Mucosa of stomach (tissue), 1 donor: ENCODE results near the gene NBPF19.
"Not testable (repeated sequence)": the region's sequence is repeated elsewhere in the genome, so short reads cannot be mapped to it uniquely, and the experiment has no call there.

Experiments
- H3K27me3 ChIP-seq: one replicate; pipeline ENCODE4 v1.7.0; 2013; ENCODE audit warnings: mild to moderate bottlenecking, low read length; ENCODE audit not compliant: control insufficient read depth, insufficient read depth
- H3K36me3 ChIP-seq: one replicate; pipeline ENCODE4 v1.7.0; 2013; ENCODE audit warnings: low read length; ENCODE audit not compliant: control insufficient read depth, insufficient read depth
- H3K4me1 ChIP-seq: one replicate; pipeline ENCODE4 v1.7.0; 2013; ENCODE audit warnings: mild to moderate bottlenecking, low read length; ENCODE audit not compliant: control insufficient read depth, insufficient read depth
- H3K4me3 ChIP-seq: one replicate; pipeline ENCODE4 v1.7.0; 2013; ENCODE audit warnings: low read length
- H3K9ac ChIP-seq: one replicate; pipeline ENCODE4 v1.7.0; 2013; ENCODE audit warnings: mild to moderate bottlenecking, low read length, moderate library complexity
- H3K9me3 ChIP-seq: one replicate; pipeline ENCODE4 v1.7.0; 2013; ENCODE audit warnings: mild to moderate bottlenecking, low read length, moderate library complexity; ENCODE audit not compliant: control insufficient read depth
- donor health status: Pancreatic carcinoma.

Gene NBPF19

GRCh38 chr1:149474745-149475144 lies at the start of gene NBPF19:
Gene NBPF19 (plus strand): TSS chr1:149475045. CDS start chr1:149475933, 888 bp downstream.
- not testable (repeated sequence) for H3K4me3 ChIP-seq, H3K9ac ChIP-seq, H3K36me3 ChIP-seq, H3K9me3 ChIP-seq, H3K4me1 ChIP-seq, H3K27me3 ChIP-seq

GRCh38 chr1:149428317-149428716 lies 46.5 kb upstream of the NBPF19 start:
- H3K4me3 ChIP-seq, H3K9me3 ChIP-seq, H3K4me1 ChIP-seq, H3K36me3 ChIP-seq, H3K9ac ChIP-seq, H3K27me3 ChIP-seq: not testable (repeated sequence)

GRCh38 chr1:149445451-149445850 lies 29.4 kb upstream of the NBPF19 start:
- H3K9me3 ChIP-seq, H3K36me3 ChIP-seq, H3K4me1 ChIP-seq, H3K9ac ChIP-seq, H3K4me3 ChIP-seq, H3K27me3 ChIP-seq: not testable (repeated sequence)

- not testable (repeated sequence) for H3K9ac ChIP-seq, H3K9me3 ChIP-seq, H3K36me3 ChIP-seq, H3K27me3 ChIP-seq, H3K4me1 ChIP-seq, H3K4me3 ChIP-seq
Observed at GRCh38 chr1:149452196-149452595, 22.6 kb upstream of the NBPF19 start.

GRCh38 chr1:149452652-149453051 lies 22.2 kb upstream of the NBPF19 start:
- not testable (repeated sequence) for H3K9me3 ChIP-seq, H3K4me1 ChIP-seq, H3K36me3 ChIP-seq, H3K9ac ChIP-seq, H3K27me3 ChIP-seq, H3K4me3 ChIP-seq

GRCh38 chr1:149558350-149558825 lies 83.5 kb downstream of the NBPF19 start:
- H3K4me1 ChIP-seq, H3K9me3 ChIP-seq, H3K9ac ChIP-seq, H3K27me3 ChIP-seq, H3K4me3 ChIP-seq, H3K36me3 ChIP-seq: not testable (repeated sequence)

GRCh38 chr1:149561806-149562205 lies 87.0 kb downstream of the NBPF19 start:
- not testable (repeated sequence) for H3K9ac ChIP-seq, H3K36me3 ChIP-seq, H3K4me1 ChIP-seq, H3K9me3 ChIP-seq, H3K4me3 ChIP-seq, H3K27me3 ChIP-seq

GRCh38 chr1:149565485-149565884 lies 90.6 kb downstream of the NBPF19 start:
- not testable (repeated sequence) for H3K4me3 ChIP-seq, H3K9ac ChIP-seq, H3K36me3 ChIP-seq, H3K27me3 ChIP-seq, H3K9me3 ChIP-seq, H3K4me1 ChIP-seq

GRCh38 chr1:149572763-149573162 lies 97.9 kb downstream of the NBPF19 start:
- not testable (repeated sequence) for H3K27me3 ChIP-seq, H3K4me1 ChIP-seq, H3K4me3 ChIP-seq, H3K36me3 ChIP-seq, H3K9ac ChIP-seq, H3K9me3 ChIP-seq

- not testable (repeated sequence) for H3K36me3 ChIP-seq, H3K9me3 ChIP-seq, H3K4me3 ChIP-seq, H3K4me1 ChIP-seq, H3K27me3 ChIP-seq, H3K9ac ChIP-seq
Observed at GRCh38 chr1:149585592-149585991, 110.7 kb downstream of the NBPF19 start.
